ENCODE results near the gene HPX. TPM values are rescaled to one million over a fixed set of nuclear protein-coding genes. Genes with fewer than 3 reads are reported as not detected.

The HPX gene
- total and polyA plus RNA-seq, 2 of the 13 experiments (the other 11 are each of a cell fraction or from before 2014, with no cell fraction given) = 9.2 to 57.4 TPM

- TF ChIP-seq ZNF792 (CRISPR knock-in tag; IDR thresholded peaks at IDR 0.05) (peak; percentile 40; the same call in 1 of the 2 replicates), ZFP91 (CRISPR knock-in tag; IDR thresholded peaks at IDR 0.05; ENCODE audit: borderline replicate concordance) (peak; percentile 41; the same call in 1 of the 2 replicates), ZNF503 (CRISPR knock-in tag; IDR thresholded peaks at IDR 0.05) (no peak), NCOA5 (CRISPR knock-in tag; IDR thresholded peaks at IDR 0.05) (no peak), ZFP62 (CRISPR knock-in tag; IDR thresholded peaks at IDR 0.05) (no peak), SAP130 (CRISPR knock-in tag; IDR thresholded peaks at IDR 0.05; ENCODE audit: low read depth) (peak; percentile 32; the same call in 1 of the 2 replicates), KDM3A (CRISPR knock-in tag; IDR thresholded peaks at IDR 0.05; ENCODE audit: low read depth) (no peak), ZNF331 (CRISPR knock-in tag; IDR thresholded peaks at IDR 0.05) (peak; percentile 57; the same call in 1 of the 2 replicates), ZNF280D (CRISPR knock-in tag; IDR thresholded peaks at IDR 0.05) (peak; percentile 55; the same call in 1 of the 2 replicates), ZNF20 (CRISPR knock-in tag; IDR thresholded peaks at IDR 0.05) (no peak), TBL1XR1 (IDR thresholded peaks at IDR 0.05; ENCODE audit: borderline replicate concordance, low read length, partially characterized antibody) (peak; percentile 45), ZFY (CRISPR knock-in tag; IDR thresholded peaks at IDR 0.05) (no peak), SETDB1 (CRISPR knock-in tag; IDR thresholded peaks at IDR 0.05; ENCODE audit: borderline replicate concordance) (no peak), ZKSCAN1 (IDR thresholded peaks at IDR 0.05; ENCODE audit: low read length) (no peak)
- TF ChIP-seq, protein P1, sequence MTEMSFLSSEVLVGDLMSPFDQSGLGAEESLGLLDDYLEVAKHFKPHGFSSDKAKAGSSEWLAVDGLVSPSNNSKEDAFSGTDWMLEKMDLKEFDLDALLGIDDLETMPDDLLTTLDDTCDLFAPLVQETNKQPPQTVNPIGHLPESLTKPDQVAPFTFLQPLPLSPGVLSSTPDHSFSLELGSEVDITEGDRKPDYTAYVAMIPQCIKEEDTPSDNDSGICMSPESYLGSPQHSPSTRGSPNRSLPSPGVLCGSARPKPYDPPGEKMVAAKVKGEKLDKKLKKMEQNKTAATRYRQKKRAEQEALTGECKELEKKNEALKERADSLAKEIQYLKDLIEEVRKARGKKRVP (CRISPR knock-in tag; IDR thresholded peaks at IDR 0.05) = peak in 1 of 2 experiments; percentile 75; a peak in 2 of 4 replicates
- TF ChIP-seq, protein P2, sequence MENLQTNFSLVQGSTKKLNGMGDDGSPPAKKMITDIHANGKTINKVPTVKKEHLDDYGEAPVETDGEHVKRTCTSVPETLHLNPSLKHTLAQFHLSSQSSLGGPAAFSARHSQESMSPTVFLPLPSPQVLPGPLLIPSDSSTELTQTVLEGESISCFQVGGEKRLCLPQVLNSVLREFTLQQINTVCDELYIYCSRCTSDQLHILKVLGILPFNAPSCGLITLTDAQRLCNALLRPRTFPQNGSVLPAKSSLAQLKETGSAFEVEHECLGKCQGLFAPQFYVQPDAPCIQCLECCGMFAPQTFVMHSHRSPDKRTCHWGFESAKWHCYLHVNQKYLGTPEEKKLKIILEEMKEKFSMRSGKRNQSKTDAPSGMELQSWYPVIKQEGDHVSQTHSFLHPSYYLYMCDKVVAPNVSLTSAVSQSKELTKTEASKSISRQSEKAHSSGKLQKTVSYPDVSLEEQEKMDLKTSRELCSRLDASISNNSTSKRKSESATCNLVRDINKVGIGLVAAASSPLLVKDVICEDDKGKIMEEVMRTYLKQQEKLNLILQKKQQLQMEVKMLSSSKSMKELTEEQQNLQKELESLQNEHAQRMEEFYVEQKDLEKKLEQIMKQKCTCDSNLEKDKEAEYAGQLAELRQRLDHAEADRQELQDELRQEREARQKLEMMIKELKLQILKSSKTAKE (CRISPR knock-in tag; IDR thresholded peaks at IDR 0.05; ENCODE audit: borderline replicate concordance) = peak; percentile 75; the same call in 1 of the 2 replicates
- TF ChIP-seq, protein P3, sequence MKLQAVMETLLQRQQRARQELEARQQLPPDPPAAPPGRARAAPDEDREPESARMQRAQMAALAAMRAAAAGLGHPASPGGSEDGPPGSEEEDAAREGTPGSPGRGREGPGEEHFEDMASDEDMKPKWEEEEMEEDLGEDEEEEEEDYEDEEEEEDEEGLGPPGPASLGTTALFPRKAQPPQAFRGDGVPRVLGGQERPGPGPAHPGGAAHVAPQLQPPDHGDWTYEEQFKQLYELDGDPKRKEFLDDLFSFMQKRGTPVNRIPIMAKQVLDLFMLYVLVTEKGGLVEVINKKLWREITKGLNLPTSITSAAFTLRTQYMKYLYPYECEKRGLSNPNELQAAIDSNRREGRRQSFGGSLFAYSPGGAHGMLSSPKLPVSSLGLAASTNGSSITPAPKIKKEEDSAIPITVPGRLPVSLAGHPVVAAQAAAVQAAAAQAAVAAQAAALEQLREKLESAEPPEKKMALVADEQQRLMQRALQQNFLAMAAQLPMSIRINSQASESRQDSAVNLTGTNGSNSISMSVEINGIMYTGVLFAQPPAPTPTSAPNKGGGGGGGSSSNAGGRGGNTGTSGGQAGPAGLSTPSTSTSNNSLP (IDR thresholded peaks at IDR 0.05; ENCODE audit: low read depth, low read length) = no peak
These were observed at the start of gene HPX (continued) for GRCh38 chr11:6440906-6441358.

Measured in HepG2 (cell line).